Measurements from ENCODE around the gene TPX2.
"Not testable (repeated sequence)": the region's sequence is repeated elsewhere in the genome, so short reads cannot be mapped to it uniquely, and the experiment has no call there.

TPX2 gene

GRCh38 chr20:31813611-31814010 lies 74.5 kb downstream of the TPX2 start:
- DNase-seq (ENCODE audit: low read depth): no peak
- H3K4me3 ChIP-seq (ENCODE audit: low read length): no peak overlapping the region
- no peak for TF ChIP-seq CTCF (conservative IDR thresholded peaks at IDR 0.05; ENCODE audit: low read depth, low read length)

- DNase-seq (ENCODE audit: low read depth); H3K4me3 ChIP-seq (ENCODE audit: low read length): not testable (repeated sequence)
These were observed 75.1 kb downstream of the TPX2 start for GRCh38 chr20:31814142-31814541.

- DNase-seq (ENCODE audit: low read depth): no peak
- TF ChIP-seq CTCF (conservative IDR thresholded peaks at IDR 0.05; ENCODE audit: low read depth, low read length): no peak
- H3K4me3 ChIP-seq (ENCODE audit: low read length): no peak overlapping the region
These were observed 76.5 kb downstream of the TPX2 start for GRCh38 chr20:31815408-31816188.

- H3K4me3 ChIP-seq (ENCODE audit: low read length): no peak overlapping the region
- no peak for TF ChIP-seq CTCF (conservative IDR thresholded peaks at IDR 0.05; ENCODE audit: low read depth, low read length)
- no peak for DNase-seq (ENCODE audit: low read depth)
These were observed 77.1 kb downstream of the TPX2 start for GRCh38 chr20:31816221-31816620.

- no peak for DNase-seq (ENCODE audit: low read depth)
- no peak for TF ChIP-seq CTCF (conservative IDR thresholded peaks at IDR 0.05; ENCODE audit: low read depth, low read length)
- no peak overlapping the region for H3K4me3 ChIP-seq (ENCODE audit: low read length)
These were observed 78.4 kb downstream of the TPX2 start for GRCh38 chr20:31817461-31817860.

GRCh38 chr20:31818376-31818908 lies 79.4 kb downstream of the TPX2 start:
- TF ChIP-seq CTCF (conservative IDR thresholded peaks at IDR 0.05; ENCODE audit: low read depth, low read length): no peak
- no peak for DNase-seq (ENCODE audit: low read depth)
- H3K4me3 ChIP-seq (ENCODE audit: low read length): no peak overlapping the region

- no peak for DNase-seq (ENCODE audit: low read depth)
- H3K4me3 ChIP-seq (ENCODE audit: low read length): no peak within 1 kb of the TSS
- no peak for TF ChIP-seq CTCF (conservative IDR thresholded peaks at IDR 0.05; ENCODE audit: low read depth, low read length)
These were observed 80.1 kb downstream of the TPX2 start, which contains the start of gene MYLK2 for GRCh38 chr20:31819083-31819784. TSS of gene MYLK2 (plus strand) at chr20:31819356. CDS start at chr20:31819581, 225 bp downstream.

Data from retinal pigment epithelial cell (primary cell).